SU-DHL-6 (cell line): ENCODE data around the gene MZT2B.
"Not testable (repeated sequence)": the region's sequence is repeated elsewhere in the genome, so short reads cannot be mapped to it uniquely, and the experiment has no call there.

Experiments
- H2AFZ ChIP-seq: fragments of 200-600 bp; sonication (generic); 2 replicates; pipeline ENCODE4 v1.6.1; 2014; ENCODE audit warnings: low read depth, mild to moderate bottlenecking, moderate library complexity, mixed read lengths, antibody characterized with exemption, low read length; ENCODE audit not compliant: severe bottlenecking
- H3F3A ChIP-seq: fragments of 200-600 bp; shearing (Covaris generic); 2 replicates; pipeline ENCODE4 v1.6.0; 2016; ENCODE audit warnings: antibody characterized with exemption, mild to moderate bottlenecking; ENCODE audit not compliant: insufficient read depth
- H3K27ac ChIP-seq: fragments of 200-600 bp; sonication (generic); 2 replicates; pipeline ENCODE4 v1.5.1; 2016; ENCODE audit warnings: low read depth, mild to moderate bottlenecking, low read length, moderate library complexity, mixed read lengths
- H3K27me3 ChIP-seq: fragments of 200-600 bp; sonication (generic), shearing (Covaris generic); 2 replicates; pipeline ENCODE4 v1.6.0; 2014; ENCODE audit warnings: mild to moderate bottlenecking, low read length
- H3K36me3 ChIP-seq: fragments of 200-600 bp; sonication (generic); 2 replicates; pipeline ENCODE4 v1.6.1; 2014; ENCODE audit warnings: mild to moderate bottlenecking, low read length, mixed read lengths
- H3K4me2 ChIP-seq: fragments of 300-600, 200-600 bp; shearing (Covaris generic), sonication (generic); 2 replicates; pipeline ENCODE4 v1.6.0; 2014; ENCODE audit warnings: low read length, low read depth, mild to moderate bottlenecking; ENCODE audit not compliant: poor library complexity, severe bottlenecking
- H3K4me3 ChIP-seq: fragments of 200-600 bp; sonication (generic); 2 replicates; pipeline ENCODE4 v1.5.1; 2014; ENCODE audit warnings: antibody characterized with exemption, low read length, mild to moderate bottlenecking, mixed read lengths; ENCODE audit not compliant: insufficient read depth, poor library complexity, severe bottlenecking
- H3K79me2 ChIP-seq: fragments of 200-600 bp; sonication (generic); 2 replicates; pipeline ENCODE4 v1.6.1; 2014; ENCODE audit warnings: mild to moderate bottlenecking, low read length, moderate library complexity; ENCODE audit not compliant: insufficient read depth
- H3K9ac ChIP-seq: fragments of 200-600 bp; sonication (generic); 2 replicates; pipeline ENCODE4 v1.7.0; 2014; ENCODE audit warnings: mild to moderate bottlenecking, low read length
- H3K9me2 ChIP-seq: fragments of 200-600 bp; sonication (generic); replicated peaks from 2 replicates; pipeline ENCODE4 v1.6.1; 2014; ENCODE audit warnings: low read length; ENCODE audit not compliant: insufficient read depth
- H3K9me3 ChIP-seq: fragments of 200-600 bp; sonication (generic); 2 replicates; pipeline ENCODE4 v1.6.1; 2014; ENCODE audit warnings: low read length, mixed read lengths; ENCODE audit not compliant: insufficient read depth
- H4K20me1 ChIP-seq: fragments of 200-600 bp; sonication (generic); 2 replicates; pipeline ENCODE4 v1.6.1; 2014; ENCODE audit warnings: low read depth, mild to moderate bottlenecking, antibody characterized with exemption, low read length, moderate library complexity, mixed read lengths
- EZH2phosphoT487 ChIP-seq: fragments of 200-600 bp; sonication (generic), shearing (Covaris generic); conservative IDR thresholded peaks from 2 replicates; pipeline ENCODE4 v1.6.1; 2018; ENCODE audit warnings: mild to moderate bottlenecking, antibody characterized with exemption, low read length, moderate library complexity, mixed read lengths
- TF ChIP-seq, protein P1 (sequence below): fragments of 200-600 bp; sonication (generic); IDR thresholded peaks from one replicate; pipeline ENCODE4 v1.5.1; 2017; ENCODE audit warnings: antibody characterized with exemption, mild to moderate bottlenecking, low read length, moderate library complexity; ENCODE audit not compliant: insufficient read depth, poor library complexity, severe bottlenecking

Gene MZT2B

DNA sequence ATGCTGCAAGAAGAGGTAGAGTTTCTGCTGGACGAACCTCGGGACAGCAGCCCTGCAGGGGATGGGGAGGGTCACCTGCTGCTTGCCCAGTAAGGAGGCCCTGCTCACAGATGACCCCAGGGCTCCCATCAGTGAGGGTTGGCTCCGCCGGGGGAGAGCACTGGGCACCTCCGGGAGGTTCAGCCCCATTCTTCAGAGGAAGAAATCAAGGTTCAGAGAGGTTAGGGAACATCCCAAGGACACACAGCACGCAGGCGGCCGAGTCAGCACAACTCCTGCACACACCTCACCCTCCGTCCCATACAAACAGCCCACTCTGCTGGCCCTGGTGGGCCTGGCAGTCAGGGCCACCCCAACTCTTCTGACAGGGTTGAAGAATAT, 25.4 kb upstream of the MZT2B start:
- H3K4me3 ChIP-seq = no peak overlapping the region
- H3K79me2 ChIP-seq = no peaks in the 10 kb centered on the region
- H3K27ac ChIP-seq = no peak overlapping the region
- no peaks in the 10 kb centered on the region for H3K27me3 ChIP-seq
- H3K9ac ChIP-seq = no peak overlapping the region
- H4K20me1 ChIP-seq = no peaks in the 10 kb centered on the region
- H3K4me2 ChIP-seq = no peak overlapping the region
- TF ChIP-seq EZH2phosphoT487 = no peak
- TF ChIP-seq, protein P1, sequence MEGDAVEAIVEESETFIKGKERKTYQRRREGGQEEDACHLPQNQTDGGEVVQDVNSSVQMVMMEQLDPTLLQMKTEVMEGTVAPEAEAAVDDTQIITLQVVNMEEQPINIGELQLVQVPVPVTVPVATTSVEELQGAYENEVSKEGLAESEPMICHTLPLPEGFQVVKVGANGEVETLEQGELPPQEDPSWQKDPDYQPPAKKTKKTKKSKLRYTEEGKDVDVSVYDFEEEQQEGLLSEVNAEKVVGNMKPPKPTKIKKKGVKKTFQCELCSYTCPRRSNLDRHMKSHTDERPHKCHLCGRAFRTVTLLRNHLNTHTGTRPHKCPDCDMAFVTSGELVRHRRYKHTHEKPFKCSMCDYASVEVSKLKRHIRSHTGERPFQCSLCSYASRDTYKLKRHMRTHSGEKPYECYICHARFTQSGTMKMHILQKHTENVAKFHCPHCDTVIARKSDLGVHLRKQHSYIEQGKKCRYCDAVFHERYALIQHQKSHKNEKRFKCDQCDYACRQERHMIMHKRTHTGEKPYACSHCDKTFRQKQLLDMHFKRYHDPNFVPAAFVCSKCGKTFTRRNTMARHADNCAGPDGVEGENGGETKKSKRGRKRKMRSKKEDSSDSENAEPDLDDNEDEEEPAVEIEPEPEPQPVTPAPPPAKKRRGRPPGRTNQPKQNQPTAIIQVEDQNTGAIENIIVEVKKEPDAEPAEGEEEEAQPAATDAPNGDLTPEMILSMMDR = no peak
- H2AFZ ChIP-seq = no peak overlapping the region
- no peaks in the 10 kb centered on the region for H3K9me3 ChIP-seq
- H3K9me2 ChIP-seq = no peaks in the 10 kb centered on the region
- H3K36me3 ChIP-seq = no peaks in the 10 kb centered on the region
- H3F3A ChIP-seq = no peaks in the 10 kb centered on the region; the same call in 1 of the 2 replicates

DNA sequence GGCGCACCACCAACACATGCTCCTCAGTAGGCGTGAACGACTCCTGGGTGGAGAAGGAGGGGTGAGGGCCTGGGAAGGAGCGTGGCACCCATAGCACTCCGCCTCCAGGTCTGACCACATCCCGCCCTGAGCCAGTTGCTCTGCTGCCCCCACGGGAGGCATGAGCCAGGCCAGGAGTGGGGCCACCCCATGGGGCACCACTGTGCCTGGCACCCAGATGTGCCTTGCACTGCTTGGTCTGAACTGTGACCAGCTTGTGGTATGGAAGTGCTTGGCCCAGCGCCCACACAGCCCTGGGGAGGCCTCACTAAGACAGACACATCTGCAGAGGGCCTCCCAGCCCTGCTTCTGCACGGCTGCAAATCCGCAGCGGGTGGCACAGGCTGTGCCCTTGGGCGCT, 24.7 kb upstream of the MZT2B start:
- peak overlapping the region; percentile 72 for H3K27ac ChIP-seq
- H3K27me3 ChIP-seq, H3K9me2 ChIP-seq, H3K9me3 ChIP-seq, H3K79me2 ChIP-seq, H3K36me3 ChIP-seq, H2AFZ ChIP-seq, H4K20me1 ChIP-seq, H3K9ac ChIP-seq, H3K4me3 ChIP-seq, H3K4me2 ChIP-seq, H3F3A ChIP-seq: not testable (repeated sequence)

DNA sequence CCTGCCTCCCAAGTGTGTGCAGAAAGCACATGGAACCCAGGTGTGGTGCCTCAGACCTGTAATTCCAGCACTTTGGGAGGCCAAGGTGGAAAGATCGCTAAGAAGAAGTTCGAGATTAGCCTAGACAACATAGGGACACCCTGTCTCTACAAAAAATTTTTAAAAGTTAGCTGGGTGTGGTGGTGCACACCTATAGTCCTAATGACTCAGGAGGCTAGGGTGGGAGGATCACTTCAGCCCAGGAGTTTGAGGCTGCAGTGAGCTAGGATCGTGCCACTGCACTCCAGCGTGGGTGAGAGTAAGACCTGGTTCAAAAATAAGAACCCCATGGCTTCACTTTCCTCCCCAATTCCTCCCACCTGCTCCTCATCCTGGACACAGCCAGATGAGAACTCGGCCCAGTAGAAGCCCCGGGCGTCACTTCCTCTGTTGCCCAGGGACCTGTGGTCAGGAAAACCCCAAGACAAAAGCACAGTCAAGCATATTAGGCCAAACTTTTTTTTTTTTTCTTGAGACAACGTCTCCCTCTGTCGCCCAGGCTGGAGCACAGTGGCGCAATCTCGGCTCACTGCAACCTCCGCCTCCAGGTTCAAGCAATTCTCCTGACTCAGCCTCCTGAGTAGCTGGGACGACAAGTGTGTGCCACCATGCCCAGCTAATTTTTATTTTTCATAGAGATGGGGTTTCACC, 24.1 kb upstream of the MZT2B start:
- not testable (repeated sequence) for H3K9ac ChIP-seq, H3F3A ChIP-seq, H3K4me3 ChIP-seq, H3K36me3 ChIP-seq, H3K27me3 ChIP-seq, H3K9me3 ChIP-seq, H3K9me2 ChIP-seq, H3K79me2 ChIP-seq, H2AFZ ChIP-seq, H4K20me1 ChIP-seq, H3K4me2 ChIP-seq
- H3K27ac ChIP-seq = peak overlapping the region; percentile 72

DNA sequence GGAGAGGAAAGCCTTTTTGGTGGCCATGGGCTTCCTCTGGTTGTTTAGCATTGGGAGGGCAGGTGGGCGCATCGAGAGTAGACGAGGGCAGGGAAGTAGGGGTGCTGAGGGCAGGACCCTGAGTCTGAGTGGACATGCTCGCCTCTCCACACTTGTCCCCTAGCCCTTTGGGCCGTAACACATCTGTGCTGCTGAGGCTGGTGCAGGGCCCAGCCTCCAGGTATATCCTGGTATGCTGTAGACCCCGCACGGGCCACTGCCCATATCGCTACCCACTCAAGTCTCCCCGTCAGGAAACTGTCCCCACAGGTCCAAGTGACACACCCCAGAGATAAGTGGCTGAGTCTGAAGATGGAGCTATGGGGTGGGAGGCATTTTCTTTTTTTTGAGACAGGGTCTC, 23.4 kb upstream of the MZT2B start:
- no peak overlapping the region for H3K9ac ChIP-seq
- H3K27ac ChIP-seq = peak overlapping the region; percentile 72
- H3K36me3 ChIP-seq = no peaks in the 10 kb centered on the region
- H3K27me3 ChIP-seq = no peaks in the 10 kb centered on the region
- no peak overlapping the region for H2AFZ ChIP-seq
- H3K9me2 ChIP-seq = no peaks in the 10 kb centered on the region
- no peaks in the 10 kb centered on the region for H4K20me1 ChIP-seq
- no peak for TF ChIP-seq EZH2phosphoT487
- TF ChIP-seq, protein P1 = no peak
- no peaks in the 10 kb centered on the region for H3K79me2 ChIP-seq
- no peaks in the 10 kb centered on the region; the same call in 1 of the 2 replicates for H3F3A ChIP-seq
- H3K4me3 ChIP-seq = no peak overlapping the region
- no peaks in the 10 kb centered on the region for H3K9me3 ChIP-seq
- no peak overlapping the region for H3K4me2 ChIP-seq

DNA sequence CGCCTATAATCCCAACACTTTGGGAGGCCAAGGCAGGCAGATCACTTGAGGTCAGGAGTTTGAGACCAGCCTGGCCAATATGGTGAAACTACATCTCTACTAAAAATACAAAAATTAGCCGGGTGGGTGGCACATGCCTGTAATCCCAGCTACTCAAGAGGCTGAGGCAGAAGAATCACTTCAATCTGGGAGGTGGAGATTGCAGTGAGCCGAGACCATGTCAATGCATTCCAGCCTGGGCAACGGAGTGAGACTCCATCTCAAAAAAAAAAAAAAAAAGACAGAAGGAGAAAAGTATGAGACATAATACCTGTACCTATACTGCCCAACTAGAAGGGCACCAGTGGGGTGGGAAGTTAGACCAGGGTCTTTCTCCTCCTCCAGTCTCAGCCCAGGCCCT, 22.7 kb upstream of the MZT2B start:
- not testable (repeated sequence) for H3K79me2 ChIP-seq, H3K4me3 ChIP-seq, H4K20me1 ChIP-seq, H2AFZ ChIP-seq, H3K27me3 ChIP-seq, H3K27ac ChIP-seq, H3K4me2 ChIP-seq, H3K9ac ChIP-seq, H3F3A ChIP-seq, H3K36me3 ChIP-seq, H3K9me2 ChIP-seq, H3K9me3 ChIP-seq
